SU-DHL-6 (cell line): ENCODE measurements around the gene SYCP1.

Experiments used
- H2AFZ ChIP-seq: fragments of 200-600 bp; sonication (generic); 2 replicates; pipeline ENCODE4 v1.6.1; 2014; ENCODE audit warnings: low read depth, mild to moderate bottlenecking, moderate library complexity, mixed read lengths, antibody characterized with exemption, low read length; ENCODE audit not compliant: severe bottlenecking
- H3F3A ChIP-seq: fragments of 200-600 bp; shearing (Covaris generic); 2 replicates; pipeline ENCODE4 v1.6.0; 2016; ENCODE audit warnings: antibody characterized with exemption, mild to moderate bottlenecking; ENCODE audit not compliant: insufficient read depth
- H3K27ac ChIP-seq: fragments of 200-600 bp; sonication (generic); 2 replicates; pipeline ENCODE4 v1.5.1; 2016; ENCODE audit warnings: low read depth, mild to moderate bottlenecking, low read length, moderate library complexity, mixed read lengths
- H3K27me3 ChIP-seq: fragments of 200-600 bp; sonication (generic), shearing (Covaris generic); 2 replicates; pipeline ENCODE4 v1.6.0; 2014; ENCODE audit warnings: mild to moderate bottlenecking, low read length
- H3K36me3 ChIP-seq: fragments of 200-600 bp; sonication (generic); 2 replicates; pipeline ENCODE4 v1.6.1; 2014; ENCODE audit warnings: mild to moderate bottlenecking, low read length, mixed read lengths
- H3K4me2 ChIP-seq: fragments of 300-600, 200-600 bp; shearing (Covaris generic), sonication (generic); 2 replicates; pipeline ENCODE4 v1.6.0; 2014; ENCODE audit warnings: low read length, low read depth, mild to moderate bottlenecking; ENCODE audit not compliant: poor library complexity, severe bottlenecking
- H3K4me3 ChIP-seq: fragments of 200-600 bp; sonication (generic); 2 replicates; pipeline ENCODE4 v1.5.1; 2014; ENCODE audit warnings: antibody characterized with exemption, low read length, mild to moderate bottlenecking, mixed read lengths; ENCODE audit not compliant: insufficient read depth, poor library complexity, severe bottlenecking
- H3K79me2 ChIP-seq: fragments of 200-600 bp; sonication (generic); 2 replicates; pipeline ENCODE4 v1.6.1; 2014; ENCODE audit warnings: mild to moderate bottlenecking, low read length, moderate library complexity; ENCODE audit not compliant: insufficient read depth
- H3K9ac ChIP-seq: fragments of 200-600 bp; sonication (generic); 2 replicates; pipeline ENCODE4 v1.7.0; 2014; ENCODE audit warnings: mild to moderate bottlenecking, low read length
- H3K9me2 ChIP-seq: fragments of 200-600 bp; sonication (generic); replicated peaks from 2 replicates; pipeline ENCODE4 v1.6.1; 2014; ENCODE audit warnings: low read length; ENCODE audit not compliant: insufficient read depth
- H3K9me3 ChIP-seq: fragments of 200-600 bp; sonication (generic); 2 replicates; pipeline ENCODE4 v1.6.1; 2014; ENCODE audit warnings: low read length, mixed read lengths; ENCODE audit not compliant: insufficient read depth
- H4K20me1 ChIP-seq: fragments of 200-600 bp; sonication (generic); 2 replicates; pipeline ENCODE4 v1.6.1; 2014; ENCODE audit warnings: low read depth, mild to moderate bottlenecking, antibody characterized with exemption, low read length, moderate library complexity, mixed read lengths
- EZH2phosphoT487 ChIP-seq: fragments of 200-600 bp; sonication (generic), shearing (Covaris generic); conservative IDR thresholded peaks from 2 replicates; pipeline ENCODE4 v1.6.1; 2018; ENCODE audit warnings: mild to moderate bottlenecking, antibody characterized with exemption, low read length, moderate library complexity, mixed read lengths
- TF ChIP-seq, protein P1 (sequence below): fragments of 200-600 bp; sonication (generic); IDR thresholded peaks from one replicate; pipeline ENCODE4 v1.5.1; 2017; ENCODE audit warnings: antibody characterized with exemption, mild to moderate bottlenecking, low read length, moderate library complexity; ENCODE audit not compliant: insufficient read depth, poor library complexity, severe bottlenecking

Gene SYCP1

DNA sequence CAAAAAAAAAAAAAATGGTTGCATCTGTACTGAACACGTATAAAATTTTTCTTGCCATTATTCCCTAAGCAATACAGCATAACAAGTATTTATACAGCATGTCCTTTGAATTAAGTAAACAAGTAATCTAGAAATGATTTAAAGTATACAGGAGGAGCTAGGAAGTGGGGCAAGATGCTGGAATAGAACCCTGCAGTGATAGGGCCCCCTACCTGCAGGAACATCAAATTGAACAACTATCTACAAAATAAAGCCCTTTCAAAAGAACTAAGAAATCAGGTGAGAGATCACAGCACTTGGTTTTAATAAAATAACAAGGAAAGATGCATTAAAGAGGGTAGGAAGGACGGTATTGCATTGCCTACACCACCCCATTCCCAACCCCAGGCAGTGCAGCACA lies 185.8 kb downstream of the SYCP1 start:
- no peak for TF ChIP-seq EZH2phosphoT487
- TF ChIP-seq, protein P1, sequence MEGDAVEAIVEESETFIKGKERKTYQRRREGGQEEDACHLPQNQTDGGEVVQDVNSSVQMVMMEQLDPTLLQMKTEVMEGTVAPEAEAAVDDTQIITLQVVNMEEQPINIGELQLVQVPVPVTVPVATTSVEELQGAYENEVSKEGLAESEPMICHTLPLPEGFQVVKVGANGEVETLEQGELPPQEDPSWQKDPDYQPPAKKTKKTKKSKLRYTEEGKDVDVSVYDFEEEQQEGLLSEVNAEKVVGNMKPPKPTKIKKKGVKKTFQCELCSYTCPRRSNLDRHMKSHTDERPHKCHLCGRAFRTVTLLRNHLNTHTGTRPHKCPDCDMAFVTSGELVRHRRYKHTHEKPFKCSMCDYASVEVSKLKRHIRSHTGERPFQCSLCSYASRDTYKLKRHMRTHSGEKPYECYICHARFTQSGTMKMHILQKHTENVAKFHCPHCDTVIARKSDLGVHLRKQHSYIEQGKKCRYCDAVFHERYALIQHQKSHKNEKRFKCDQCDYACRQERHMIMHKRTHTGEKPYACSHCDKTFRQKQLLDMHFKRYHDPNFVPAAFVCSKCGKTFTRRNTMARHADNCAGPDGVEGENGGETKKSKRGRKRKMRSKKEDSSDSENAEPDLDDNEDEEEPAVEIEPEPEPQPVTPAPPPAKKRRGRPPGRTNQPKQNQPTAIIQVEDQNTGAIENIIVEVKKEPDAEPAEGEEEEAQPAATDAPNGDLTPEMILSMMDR = no peak
- Histone ChIP-seq H3F3A (no peaks in the 10 kb centered on the region), H3K27ac (no peak overlapping the region), H3K36me3 (no peaks in the 10 kb centered on the region), H3K9me2 (no peaks in the 10 kb centered on the region), H3K4me2 (no peak overlapping the region), H3K9ac (no peak overlapping the region), H2AFZ (no peak overlapping the region), H4K20me1 (no peaks in the 10 kb centered on the region), H3K9me3 (no peaks in the 10 kb centered on the region), H3K4me3 (no peak overlapping the region), H3K27me3 (no peaks in the 10 kb centered on the region; the same call in 1 of the 2 replicates), H3K79me2 (no peaks in the 10 kb centered on the region)

DNA sequence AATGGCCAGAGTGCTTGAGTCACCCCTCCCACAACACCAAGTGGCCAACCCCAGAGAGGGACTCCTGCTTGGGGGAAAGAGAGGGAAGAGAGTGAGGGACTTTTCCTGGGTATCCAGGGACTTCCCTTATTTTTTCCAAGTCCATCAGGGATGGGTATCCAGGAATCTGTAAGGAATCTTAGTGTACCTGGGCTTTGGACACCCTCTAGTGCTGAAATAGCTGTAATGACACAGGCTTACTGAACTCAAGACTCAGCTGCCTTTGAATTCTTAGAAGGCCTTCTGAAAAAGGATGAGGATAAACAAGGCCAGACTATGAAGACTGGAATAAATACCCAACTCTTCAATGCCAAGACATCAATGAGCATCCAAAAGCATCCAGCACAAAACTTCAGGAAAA lies 187.0 kb downstream of the SYCP1 start:
- H3K4me2 ChIP-seq = no peak overlapping the region
- H4K20me1 ChIP-seq = no peaks in the 10 kb centered on the region
- no peaks in the 10 kb centered on the region for H3K9me2 ChIP-seq
- H3K27me3 ChIP-seq = no peaks in the 10 kb centered on the region
- no peak overlapping the region for H2AFZ ChIP-seq
- H3K9ac ChIP-seq = no peak overlapping the region
- no peak for TF ChIP-seq EZH2phosphoT487
- TF ChIP-seq, protein P1 = no peak
- no peaks in the 10 kb centered on the region for H3K79me2 ChIP-seq
- no peak overlapping the region for H3K4me3 ChIP-seq
- no peaks in the 10 kb centered on the region for H3F3A ChIP-seq
- H3K36me3 ChIP-seq = no peaks in the 10 kb centered on the region
- H3K9me3 ChIP-seq = no peaks in the 10 kb centered on the region
- H3K27ac ChIP-seq = no peak overlapping the region
